HG03064 (cell line): Measurements from ENCODE around the gene LRRC49.
"Not testable (repeated sequence)": the region's sequence is repeated elsewhere in the genome, so short reads cannot be mapped to it uniquely, and the experiment has no call there.

Experiments used
- ATAC-seq: cut with Tn5 transposase; IDR thresholded peaks from one replicate; pipeline ENCODE4 v1.9.1; 2021; ENCODE audit warnings: low read depth; ENCODE audit not compliant: unreplicated experiment

The LRRC49 gene

GRCh38 chr15:70892002-70892911 is at the start of gene LRRC49, which contains the start of gene THAP10:
Gene LRRC49, plus strand, starts transcription at chr15:70892826. Its CDS starts 69 bp downstream, at chr15:70892895.
Gene THAP10, minus strand, starts transcription at chr15:70892433. Its CDS starts 161 bp downstream, at chr15:70892272.
- peak; percentile 72 for ATAC-seq

GRCh38 chr15:70845602-70846360 is 46.8 kb upstream of the LRRC49 start:
- ATAC-seq = no peak

DNA sequence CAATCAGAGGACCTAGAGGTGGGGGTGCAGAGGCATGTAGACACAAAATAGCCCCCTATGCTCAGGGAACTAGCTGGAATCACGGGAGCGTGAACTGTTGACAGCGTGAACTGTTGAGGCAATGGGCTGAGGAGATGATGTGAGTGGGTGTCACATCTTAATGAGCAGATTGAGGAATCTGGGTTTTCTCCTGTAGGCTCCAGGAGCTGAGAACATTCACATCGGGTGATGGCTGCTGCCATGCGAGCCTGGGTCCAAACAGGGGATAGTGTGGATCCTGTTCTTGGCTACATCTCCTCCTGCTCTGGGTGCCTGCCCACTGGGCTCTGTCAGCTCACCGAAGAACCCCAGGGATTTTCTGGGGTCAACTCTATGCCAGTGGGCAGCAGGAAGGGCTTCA is 40.7 kb upstream of the LRRC49 start:
- no peak for ATAC-seq

- ATAC-seq = no peak
Measured at GRCh38 chr15:70852501-70853317, 39.9 kb upstream of the LRRC49 start.

- ATAC-seq = no peak
Measured at GRCh38 chr15:70853318-70853972, 39.2 kb upstream of the LRRC49 start.

DNA sequence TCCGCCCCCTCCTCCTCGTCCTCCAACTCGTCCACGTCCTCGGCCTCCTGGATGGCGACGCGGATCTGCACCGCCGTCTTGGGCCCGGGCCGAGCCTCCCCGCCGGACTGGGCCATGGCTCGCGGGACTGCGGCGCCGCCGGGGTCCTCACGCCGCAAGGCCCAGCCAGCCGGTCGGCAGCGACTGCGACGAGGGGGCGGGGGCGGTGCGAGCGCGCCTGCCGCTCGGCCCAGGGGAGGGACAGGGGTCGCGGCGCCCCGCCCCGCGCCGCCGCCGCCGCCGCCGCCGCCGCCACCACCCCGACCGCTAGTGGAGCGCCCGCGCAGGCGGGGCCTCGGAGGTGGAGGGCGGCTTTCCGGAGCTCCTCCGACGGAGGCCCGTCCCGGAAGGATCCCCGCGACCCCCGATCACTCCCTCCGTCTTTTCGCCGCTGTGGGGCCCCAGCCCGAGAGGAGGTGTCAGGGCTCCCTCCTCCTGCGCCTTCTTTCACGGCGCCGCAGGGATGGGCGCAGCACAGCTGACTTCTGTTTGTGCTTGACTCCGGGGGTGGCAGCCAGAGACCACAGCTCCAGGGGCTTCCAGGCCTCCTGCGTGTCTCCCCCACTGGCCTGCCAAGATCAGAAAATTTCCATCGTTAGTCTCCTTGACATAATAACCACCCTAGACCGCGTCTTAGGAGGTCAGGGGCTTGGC is 38.5 kb upstream of the LRRC49 start, which contains the start of gene LARP6:
Gene LARP6, minus strand, starts transcription at position 185 of the 693 bp plus-strand sequence. Its CDS starts 69 bp downstream, at position 116.
- ATAC-seq = no peak

DNA sequence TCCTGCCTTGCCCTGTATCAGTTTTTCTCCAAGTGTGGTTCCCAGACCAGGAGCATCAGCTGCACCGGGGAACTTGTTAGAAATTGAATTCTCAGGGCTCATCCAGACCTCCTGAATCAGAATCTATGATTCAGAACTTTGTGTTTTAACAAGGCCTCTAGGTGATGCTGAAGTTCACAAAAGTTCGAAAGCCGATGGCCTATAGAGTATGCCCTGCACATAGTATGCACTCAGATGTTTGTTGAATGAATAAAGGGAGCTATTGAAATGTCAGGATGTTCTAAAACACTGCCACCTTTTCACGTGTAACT is 38.0 kb upstream of the LRRC49 start:
- ATAC-seq = no peak

DNA sequence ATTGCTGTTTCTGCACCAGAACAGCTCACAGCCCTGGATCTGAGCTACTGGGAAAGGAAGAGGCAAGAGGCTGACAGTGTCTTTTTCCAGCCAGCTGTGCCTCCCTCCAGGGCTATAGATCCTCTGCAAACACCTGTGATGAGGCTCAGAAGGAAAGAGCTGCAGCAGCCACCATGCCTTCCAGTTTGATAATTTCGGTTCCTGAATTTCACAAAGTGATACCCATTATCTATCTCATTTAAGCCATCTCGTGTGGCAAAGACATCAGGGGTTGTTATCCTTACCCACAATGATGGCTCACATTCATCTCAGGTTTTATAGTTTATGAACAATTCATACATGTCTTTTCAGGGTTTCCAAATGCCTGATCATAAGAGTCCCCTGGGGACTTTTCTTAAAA is 36.9 kb upstream of the LRRC49 start:
- no peak for ATAC-seq

DNA sequence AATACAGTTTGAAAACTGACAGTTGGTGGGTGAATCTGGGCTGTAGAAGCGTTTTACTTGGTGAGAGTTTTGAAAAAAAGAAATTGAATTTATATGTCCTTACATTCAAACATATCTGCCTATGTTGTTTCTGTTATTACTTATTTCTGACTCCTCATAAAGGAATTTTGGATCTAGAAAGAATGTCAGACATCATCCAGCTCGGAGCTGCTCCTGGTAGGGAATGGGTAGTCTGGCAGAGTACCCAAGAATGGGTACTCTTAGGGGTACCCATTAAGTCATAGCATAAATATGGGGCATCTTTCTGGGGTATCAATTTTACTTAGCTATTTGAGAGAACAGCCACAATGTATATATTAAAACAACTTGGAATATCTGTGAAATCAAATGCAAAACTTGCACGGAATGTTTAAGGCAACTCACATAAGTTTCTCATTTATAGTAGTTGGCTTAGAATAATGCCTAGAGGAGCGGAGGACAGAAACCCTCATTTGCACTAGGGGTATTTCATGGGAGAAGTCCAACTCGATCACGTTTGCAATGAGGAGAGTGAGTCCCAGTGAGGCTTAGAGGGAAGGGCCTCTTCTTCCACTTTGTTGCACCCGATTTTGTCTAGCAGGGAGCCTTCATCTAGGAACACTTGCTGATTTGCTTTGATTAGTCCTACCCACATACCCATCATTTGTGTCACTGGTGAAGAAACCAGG is 36.3 kb upstream of the LRRC49 start:
- no peak for ATAC-seq

DNA sequence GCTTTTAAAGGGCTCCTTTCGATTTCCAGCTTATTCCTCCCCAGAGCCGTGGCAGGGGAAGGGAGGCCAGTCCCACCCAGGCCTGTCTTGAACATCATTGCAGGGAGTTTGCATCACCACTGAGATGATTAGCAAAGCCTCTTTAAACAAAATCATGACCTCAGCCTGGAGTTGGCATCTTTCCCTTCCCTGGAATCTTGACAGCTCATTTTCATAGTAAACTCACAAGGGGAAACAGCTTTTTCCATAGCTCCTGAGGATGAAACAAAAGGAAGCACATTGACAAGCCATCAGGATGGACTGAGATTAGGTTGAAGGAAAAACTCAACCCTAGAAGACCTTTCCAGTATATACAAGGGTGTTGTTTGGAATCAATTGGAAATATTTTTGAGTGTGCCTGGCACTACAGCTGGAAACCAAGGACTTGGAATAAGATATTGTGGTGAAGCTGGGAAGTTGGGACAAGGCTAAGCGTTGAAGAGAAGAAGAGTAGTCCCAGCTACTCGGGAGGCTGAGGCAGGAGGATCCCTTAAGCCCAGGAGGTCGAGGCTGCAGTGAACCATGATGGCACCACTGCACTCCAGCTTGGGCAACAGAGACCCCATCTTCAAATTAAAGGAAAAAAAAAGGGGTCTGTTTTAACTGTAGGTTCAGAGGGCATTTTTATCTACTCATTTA is 35.6 kb upstream of the LRRC49 start:
- no peak for ATAC-seq

DNA sequence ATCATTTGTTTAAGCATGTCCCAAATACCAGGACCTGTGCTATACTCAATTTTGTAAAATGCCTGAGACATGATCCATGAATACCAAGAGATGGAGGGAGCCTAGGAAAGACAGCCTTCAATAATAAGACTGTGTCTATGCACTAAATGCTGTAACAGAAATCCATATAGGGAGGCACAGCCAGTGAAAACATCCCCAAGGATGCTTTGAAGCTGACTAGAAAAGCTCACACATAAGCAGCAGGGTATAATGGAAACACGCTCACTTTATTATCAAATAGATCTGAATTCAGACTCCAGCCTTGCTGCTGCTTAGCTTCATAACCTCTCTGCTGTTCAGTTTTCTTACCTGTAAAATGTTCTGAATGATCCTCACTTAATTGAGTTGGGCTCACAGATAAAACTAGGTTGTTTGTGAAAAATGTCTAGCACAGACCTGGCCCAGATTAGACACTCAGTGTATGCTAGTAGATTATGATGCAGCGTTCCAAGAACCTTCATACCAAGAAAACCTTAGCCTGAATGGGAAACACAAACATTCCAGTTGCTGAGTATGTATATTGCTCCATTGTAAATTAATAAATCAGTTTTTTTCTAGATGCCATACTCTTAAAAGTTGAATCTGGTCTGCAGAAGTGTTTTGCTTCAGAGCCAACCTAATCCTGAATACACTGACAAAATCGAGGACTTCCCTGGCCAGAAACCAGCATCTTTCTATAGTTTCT is 34.9 kb upstream of the LRRC49 start:
- ATAC-seq = no peak

GRCh38 chr15:70858614-70859321 is 33.9 kb upstream of the LRRC49 start:
- not testable (repeated sequence) for ATAC-seq

DNA sequence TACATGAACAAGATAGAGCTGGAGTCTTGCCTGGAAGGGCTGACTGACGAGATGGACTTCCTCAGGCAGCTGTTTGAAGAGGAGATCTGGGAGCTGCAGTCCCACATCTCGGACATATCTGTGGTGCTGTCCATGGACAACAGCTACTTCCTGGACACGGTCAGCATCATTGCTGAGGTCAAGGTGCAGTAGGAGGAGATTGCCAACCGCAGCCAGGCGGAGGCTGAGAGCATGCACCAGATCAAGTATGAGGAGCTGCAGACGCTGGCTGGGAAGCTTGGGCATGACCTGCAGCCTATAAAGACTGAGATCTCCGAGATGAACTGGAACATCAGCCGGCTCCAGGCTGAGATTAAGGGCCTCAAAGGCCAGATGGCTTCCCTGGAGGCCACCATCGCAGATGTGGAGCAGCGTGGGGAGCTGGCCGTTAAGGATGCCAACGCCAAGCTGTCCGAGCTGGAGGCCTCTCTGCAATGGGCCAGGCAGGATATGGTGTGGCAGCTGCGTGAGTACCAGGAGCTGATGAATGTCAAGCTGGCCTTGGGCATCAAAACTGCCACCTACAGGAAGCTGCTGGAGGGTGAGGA is 33.2 kb upstream of the LRRC49 start:
- ATAC-seq = no peak

GRCh38 chr15:70859998-70860397 is 32.6 kb upstream of the LRRC49 start:
- no peak for ATAC-seq

DNA sequence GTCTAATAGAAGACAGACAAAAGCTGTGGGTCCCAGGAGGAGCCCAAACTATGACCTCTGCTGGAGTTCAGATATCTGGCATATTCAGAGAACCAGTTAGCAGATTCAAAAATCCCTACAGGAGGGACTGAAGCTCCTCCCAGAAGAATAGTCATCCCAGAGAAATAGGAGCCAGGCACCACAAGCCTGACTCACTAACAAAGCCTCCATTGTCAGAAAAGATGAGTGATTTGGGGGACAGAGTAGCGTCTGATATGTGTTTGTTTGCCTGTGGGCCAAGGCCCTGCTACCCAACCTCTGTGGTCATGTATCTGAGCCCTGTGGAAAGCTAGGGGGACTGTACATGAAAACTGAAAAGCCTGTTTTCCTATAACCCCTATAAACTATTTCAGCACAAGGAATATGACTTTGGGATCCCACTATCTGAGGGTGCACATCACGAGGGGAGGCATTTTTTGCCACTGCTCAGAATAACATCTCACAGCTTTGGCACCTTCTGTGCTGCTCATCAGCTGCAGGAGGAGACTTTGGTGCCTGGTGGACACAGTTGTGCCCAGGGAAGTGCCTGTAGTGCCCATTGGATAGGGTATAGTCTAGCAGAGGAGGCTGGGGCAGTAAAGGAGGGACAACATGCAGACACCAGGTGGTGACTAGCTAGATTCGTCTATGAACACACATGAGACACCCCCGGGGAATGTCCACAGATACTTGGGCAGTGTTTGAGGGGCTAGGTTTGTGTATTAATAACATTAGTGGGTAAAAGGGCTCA is 29.0 kb upstream of the LRRC49 start:
- ATAC-seq = no peak

DNA sequence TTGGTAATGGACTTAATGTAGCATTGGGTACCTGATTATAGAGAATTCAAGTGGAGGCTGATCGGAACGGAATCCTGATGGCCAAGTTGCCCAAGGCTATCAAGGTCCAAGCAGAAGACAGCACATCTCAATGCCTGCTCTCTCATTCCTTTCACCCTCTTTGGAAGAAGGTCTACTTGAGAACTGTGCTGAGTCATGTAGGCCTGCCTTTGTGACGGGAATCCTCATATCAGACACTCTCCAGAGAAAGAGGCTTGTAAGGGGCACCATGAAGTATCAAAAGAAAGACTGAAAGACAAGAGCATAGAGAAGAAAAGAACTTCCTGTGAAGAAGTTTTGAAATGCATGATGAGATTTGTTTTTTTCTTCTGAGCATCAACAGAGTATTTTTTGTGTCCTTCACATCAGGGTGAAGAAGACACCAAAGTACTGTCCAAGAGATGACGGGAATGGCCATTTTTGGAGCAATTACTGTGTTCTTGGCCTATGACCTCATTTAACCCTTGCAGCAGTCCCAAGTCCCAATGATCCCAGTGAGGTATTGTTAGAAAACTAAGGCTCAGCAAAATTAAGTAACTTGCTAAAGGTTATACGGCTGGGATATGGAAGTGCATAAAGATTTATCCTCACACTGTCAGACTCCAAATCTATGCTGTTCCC is 25.5 kb upstream of the LRRC49 start:
- ATAC-seq = no peak
